ENCODE measurements around the gene CABP4.

CABP4 gene

DNA sequence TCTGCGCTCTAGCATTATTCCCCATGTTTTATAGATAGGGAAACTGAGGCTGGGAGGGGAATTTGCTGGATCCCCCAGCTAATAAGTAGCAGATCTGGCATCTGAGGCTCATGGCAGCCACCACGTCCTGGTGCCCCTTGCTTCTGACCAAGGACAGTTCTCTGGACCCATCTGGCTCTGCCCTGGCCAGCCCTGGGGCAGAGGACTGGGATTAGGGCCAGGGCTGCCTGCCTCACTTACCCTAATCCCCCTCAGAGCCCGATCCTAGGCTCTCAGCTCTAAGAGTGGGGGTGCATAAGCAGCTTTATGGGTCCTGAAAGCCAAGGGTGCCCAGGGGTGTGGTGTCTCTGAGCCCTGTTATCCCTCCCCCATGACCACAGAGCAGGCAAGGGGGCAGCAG, at the start of gene CABP4:
Gene CABP4, plus strand, starts transcription at position 301 of the 400 bp plus-strand sequence. Its CDS starts 70 bp downstream, at position 371.
- DNase-seq = no peak

DNA sequence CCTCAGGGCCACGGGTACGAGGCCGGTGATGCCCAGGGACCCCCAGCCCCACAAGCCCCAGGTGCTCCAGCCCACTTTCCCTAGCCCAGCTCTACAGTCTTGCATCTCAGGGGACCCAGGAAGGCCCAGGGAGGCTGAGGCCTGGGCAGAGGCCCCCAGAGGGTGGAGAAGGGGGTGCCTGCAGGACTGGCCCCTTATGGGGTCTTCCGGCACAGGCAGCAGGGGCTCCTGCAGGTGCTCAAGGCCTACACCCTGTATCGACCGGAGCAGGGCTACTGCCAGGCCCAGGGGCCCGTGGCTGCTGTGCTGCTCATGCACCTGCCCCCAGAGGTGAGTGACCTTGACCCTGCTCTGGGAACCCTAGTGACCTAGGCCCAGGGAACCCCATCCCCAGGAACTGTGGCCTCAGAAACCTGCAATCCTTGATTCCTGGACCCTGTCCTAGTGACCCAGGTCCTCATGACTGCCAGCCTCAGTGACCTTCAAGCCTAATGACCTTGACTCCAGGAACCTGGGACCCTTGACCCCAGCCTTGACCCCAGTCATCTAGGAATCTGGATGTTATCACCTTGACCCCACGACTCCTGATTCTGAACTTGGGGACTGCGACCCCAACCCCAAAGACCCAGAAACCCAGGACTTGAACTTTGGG, 49.3 kb upstream of the CABP4 start:
- DNase-seq = no peak

DNA sequence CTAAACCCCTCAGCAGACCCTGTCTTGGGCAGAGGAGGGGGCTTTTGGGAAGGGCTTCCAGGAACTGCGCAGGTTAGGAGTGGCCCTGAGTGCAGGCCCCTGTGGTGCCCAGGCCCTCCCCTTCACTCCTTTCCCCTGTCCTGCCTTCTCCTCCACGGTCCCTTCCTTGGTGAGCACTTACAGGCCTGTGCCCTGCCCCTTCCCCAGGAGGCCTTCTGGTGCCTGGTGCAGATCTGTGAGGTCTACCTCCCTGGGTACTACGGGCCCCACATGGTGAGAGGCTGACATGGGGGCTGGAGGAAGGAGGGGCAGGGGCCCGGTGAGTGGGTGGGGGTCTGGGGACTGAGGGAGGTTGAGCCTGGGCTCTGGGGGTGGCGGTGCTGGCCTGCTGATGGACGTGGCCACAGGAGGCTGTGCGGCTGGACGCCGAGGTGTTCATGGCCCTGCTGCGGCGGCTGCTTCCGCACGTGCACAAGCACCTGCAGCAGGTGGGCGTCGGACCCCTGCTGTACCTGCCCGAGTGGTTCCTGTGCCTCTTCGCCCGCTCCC, 48.7 kb upstream of the CABP4 start:
- no peak for DNase-seq

DNA sequence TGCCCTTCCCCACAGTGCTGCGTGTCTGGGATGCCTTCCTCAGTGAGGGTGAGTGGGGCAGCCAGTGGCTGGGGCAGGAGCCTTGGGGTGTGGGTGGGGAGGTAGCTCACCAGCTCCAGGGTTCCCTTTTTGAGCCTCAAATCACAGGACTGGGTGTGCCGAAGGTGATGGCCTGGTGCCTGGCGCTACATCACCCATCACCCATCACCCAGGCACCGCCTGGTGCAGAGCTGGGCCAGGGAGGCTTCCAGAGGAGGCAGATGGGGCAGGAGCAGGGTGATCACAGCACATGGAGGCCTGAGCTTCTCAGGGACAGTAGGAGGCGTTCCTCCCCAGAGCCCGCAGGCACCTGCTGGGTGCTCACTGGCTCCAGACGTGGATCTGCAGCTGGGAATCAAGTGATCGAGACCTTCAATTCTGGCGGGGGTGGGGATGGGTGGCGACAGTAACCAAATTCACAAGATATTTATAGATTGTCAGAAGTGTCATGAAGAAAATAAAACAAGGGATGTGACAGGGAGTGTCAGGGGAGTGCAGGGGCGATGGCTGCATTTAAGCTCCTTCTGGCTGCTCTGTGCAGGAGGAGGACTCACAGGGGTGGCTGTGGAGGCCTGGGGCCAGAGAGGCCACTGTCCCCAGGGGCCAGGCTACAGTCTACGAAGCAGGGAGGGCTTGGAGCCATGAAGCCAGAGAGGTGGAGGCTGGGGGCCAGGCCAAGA, 48.0 kb upstream of the CABP4 start:
- no peak for DNase-seq

GRCh38 chr11:67407688-67408163, 47.4 kb upstream of the CABP4 start:
- no peak for DNase-seq

- DNase-seq = no peak
Observed at GRCh38 chr11:67408437-67409200, 46.5 kb upstream of the CABP4 start.

GRCh38 chr11:67409261-67409666, 45.9 kb upstream of the CABP4 start:
- peak; percentile 88 for DNase-seq

DNA sequence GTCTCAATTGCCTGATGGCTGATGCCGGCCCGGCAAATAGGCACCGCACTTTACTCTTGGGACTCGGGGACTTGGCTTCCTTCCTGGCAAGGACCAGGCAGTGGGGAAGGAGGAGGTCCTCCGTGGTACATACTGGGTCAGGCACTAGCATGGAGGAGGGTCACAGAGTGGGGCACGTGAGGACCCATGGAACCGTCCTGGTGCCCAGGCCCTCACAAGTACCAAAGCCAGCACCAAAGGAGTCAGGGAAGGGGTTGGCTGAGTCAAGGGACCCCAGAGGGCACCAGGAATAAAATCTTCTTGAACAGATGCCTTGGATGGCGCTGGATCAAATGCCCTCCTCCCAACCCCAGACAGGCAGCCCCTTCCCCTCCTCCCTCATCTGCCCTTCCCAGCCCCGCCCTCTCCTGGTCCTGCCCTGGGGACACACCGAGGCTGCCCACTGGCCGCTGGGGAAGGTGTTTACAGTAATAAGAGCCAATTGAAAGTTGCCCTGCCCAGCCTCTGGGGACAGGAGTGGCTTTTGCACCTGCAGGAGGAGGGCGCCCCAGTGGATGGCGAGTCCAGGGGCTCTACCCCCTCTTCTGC, 45.3 kb upstream of the CABP4 start:
- no peak for DNase-seq

- no peak for DNase-seq
Observed at GRCh38 chr11:67410369-67410831, 44.8 kb upstream of the CABP4 start.

DNA sequence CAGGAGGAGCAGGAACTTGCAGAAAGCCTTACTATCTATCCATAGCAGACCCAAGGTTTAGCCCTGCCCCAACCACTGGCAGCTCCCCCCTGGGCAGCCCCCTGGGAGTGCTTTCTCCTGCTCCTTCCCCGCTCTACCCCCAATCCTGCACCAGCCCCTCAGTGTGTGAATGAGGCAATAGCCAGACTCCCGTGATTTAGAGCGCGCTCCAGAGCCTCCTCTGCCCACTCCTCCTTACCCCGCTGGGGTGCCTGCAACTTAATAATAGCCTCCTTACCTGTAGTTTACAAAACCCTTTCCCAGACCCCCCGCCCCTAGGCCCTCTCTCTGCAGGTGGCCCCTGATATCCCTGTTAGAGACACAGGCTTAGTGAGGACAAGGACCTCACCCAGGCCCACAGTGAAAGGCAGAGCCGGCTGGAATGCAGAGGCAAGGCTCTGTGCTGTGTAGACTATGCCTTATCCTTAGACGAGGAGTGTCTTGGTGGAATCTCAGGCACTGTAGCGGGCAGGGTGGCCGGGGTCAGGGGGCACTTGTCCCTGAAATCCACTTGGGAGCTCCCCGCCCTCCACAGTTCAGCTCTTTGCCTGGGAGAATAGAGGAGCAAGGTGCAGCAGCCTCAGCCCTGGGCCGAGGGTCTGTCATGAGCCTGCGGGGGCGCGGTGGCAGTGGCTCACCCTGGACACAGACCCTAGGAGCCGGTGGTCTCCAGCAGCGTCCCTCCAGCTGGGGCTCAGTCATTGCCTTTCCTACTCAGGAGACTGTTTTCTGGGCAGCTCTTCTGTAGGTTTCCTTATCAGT, 44.0 kb upstream of the CABP4 start:
- no peak for DNase-seq

GRCh38 chr11:67411785-67412152, 43.4 kb upstream of the CABP4 start:
- DNase-seq = no peak

DNA sequence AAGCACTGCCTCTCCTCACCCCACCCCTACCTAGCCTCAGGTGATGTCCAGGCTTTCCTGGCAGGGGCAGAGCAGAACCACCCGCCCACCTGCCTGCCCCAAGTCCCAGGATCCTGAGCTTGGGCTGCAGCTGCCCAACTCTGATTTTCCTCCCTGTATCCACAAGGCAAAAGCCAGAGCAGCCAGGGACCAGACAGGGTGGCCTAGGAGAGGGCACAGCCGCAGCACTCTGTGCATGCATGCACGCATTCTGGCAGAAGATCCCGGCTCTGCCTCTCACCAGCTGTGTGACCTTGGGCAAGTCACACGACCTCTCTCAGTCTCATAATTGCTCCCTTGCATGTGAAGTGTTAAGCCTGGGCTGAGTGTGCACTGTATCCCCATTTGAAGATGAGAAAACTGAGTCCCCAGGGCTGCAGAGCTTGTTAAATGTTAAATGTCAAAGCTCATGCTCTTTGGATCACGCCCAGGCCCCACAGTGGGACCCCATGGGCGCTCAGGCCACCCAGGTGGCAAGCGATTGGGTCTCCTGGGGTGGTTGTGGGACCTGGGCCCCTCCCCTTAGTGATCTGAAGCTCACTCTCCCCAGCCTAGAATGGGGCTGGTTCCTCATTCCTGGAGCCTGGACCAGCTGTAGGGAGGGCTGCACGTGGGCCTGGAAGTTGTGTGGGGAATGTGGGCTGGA, 42.5 kb upstream of the CABP4 start:
- DNase-seq = no peak

GRCh38 chr11:67413266-67413849, 41.8 kb upstream of the CABP4 start:
- no peak for DNase-seq

- DNase-seq = no peak
Observed at GRCh38 chr11:67415501-67416304, 39.5 kb upstream of the CABP4 start, which contains the start of gene CARNS1. Gene CARNS1 (plus strand): TSS chr11:67415678. CDS start chr11:67416200, 522 bp downstream.

DNA sequence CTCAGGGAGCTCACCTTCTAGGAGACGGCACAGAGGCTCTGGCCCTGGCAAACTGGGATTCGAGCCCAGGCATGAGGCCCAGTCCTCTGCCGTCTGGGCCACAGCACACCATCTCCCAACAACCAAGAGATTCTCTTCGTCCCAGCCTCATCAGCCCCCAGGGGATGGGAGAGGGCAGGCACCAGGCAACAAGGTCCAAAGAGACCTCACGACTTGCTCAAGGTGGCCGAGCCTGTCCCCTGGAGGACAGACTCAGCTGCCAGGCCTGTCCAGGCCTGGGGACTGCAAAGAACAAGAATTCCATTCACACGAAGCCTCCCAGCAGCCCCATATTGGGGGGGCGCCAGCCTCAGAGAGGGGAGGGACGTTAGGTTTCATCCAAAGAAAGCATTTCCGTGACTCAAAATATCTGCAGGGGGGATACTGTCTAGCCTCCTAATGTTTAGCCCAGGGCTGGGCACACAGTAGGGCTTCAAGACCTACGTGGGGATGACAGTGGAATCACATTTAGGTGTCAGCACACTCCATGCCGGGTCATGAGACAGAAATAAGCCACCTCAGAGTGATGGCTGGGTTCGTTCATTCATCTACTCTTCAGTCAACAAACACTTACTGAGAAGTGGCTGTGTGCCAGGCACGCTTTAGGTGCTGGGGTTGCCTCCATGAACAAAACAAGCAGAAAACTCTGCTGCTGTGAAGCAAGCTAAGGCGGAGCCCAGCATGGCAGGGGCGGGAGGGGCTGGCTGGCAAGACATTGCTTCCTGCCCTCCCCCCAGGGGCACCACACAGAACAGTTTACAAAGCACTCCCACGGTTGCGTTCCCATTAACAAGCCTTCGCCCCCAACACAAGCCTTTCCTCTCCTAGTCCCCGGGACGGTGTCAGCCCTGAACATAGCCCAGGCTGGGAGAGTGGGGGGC, 38.5 kb upstream of the CABP4 start:
- DNase-seq = peak; percentile 89

DNA sequence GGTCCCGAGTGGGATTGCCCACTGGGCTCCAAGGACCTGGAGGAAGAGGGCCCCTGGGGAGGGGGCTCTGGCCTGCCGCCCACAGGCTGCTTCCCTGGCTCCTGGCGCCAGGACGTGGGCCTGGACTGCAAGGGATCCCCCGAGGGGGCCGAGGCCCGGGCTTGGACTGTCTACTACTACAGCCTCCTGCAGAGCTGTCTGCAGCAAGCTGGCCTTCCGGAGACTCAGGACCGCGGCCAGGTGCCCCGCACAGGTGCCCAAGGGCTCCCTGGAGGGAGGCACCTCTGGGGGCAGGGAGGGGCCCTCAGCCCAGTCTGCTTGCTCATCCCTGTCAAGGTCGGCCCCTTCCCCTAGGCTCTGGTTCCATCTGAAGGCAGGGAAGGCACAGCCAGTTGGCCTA, 37.7 kb upstream of the CABP4 start:
- DNase-seq = no peak

DNA sequence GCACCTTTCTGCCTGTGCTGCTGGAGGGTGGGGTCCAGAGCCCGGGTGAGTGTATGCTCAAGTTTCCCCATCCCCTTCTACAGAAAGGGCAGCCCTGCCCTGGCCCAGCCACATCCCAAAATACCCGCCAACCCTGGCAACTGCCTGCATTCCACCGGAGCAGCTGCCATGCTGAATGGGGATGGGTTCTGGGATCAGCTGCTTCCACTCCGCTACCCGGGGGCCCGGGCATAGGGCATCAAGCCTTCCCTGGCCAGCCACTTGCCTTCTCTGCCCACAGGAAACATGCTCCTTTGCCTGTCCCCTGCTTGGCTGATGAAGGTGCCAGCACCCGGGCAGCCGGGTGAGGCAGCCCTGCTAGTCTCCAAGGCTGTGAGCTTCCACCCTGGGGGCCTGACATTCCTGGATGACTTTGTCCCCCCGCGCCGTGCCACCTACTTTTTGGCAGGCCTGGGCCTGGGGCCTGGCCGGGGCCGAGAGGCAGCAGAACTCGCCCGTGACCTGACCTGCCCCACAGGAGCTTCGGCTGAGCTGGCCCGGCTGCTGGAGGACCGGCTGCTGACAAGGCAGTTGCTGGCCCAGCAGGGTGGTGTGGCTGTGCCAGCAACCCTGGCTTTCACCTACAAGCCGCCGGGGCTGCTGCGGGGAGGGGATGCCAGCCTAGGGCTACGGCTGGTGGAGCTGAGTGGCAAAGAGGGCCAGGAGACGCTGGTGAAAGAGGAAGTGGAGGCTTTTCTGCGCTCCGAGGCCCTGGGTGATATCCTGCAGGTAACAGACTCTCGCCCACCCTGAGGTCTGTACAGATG, 36.5 kb upstream of the CABP4 start:
- peak; percentile 77 for DNase-seq

Data from activated effector memory CD4-positive, alpha-beta T cell treated with anti-CD3 and anti-CD28 coated beads, Interleukin-2, amount 50 U/mL, for 16 hours (primary cell).